HUES64 (cell line): ENCODE measurements around the gene FAH. TPM values are rescaled to one million over a fixed set of nuclear protein-coding genes. Genes with fewer than 3 reads are reported as not detected.
A peak's percentile ranks its signal among the peaks of the same experiment; 100 is the strongest.

Source experiments
- H3K27ac ChIP-seq: 2 replicates; pipeline ENCODE4 v1.7.0; 2013; ENCODE audit warnings: low read depth, low read length, inconsistent platforms
- H3K27me3 ChIP-seq: 2 replicates; pipeline ENCODE4 v1.6.1; 2013; ENCODE audit warnings: mild to moderate bottlenecking, low read length; ENCODE audit not compliant: insufficient read depth
- H3K36me3 ChIP-seq: 2 replicates; pipeline ENCODE4 v1.6.1; 2013; ENCODE audit warnings: mild to moderate bottlenecking, low read length; ENCODE audit not compliant: insufficient read depth
- H3K4me1 ChIP-seq: 2 replicates; pipeline ENCODE4 v1.6.1; 2013; ENCODE audit warnings: mild to moderate bottlenecking, low read length, moderate library complexity; ENCODE audit not compliant: insufficient read depth
- H3K4me3 ChIP-seq: 2 replicates; pipeline ENCODE4 v1.5.1; 2013; ENCODE audit warnings: mild to moderate bottlenecking, low read length, moderate library complexity
- H3K9ac ChIP-seq: 2 replicates; pipeline ENCODE4 v1.6.1; 2013; ENCODE audit warnings: mild to moderate bottlenecking, low read depth, low read length
- H3K9me3 ChIP-seq: 2 replicates; pipeline ENCODE4 v1.6.1; 2013; ENCODE audit warnings: low read depth, low read length; ENCODE audit not compliant: insufficient read depth
- WGBS: fragments of 150-250, 120-280 bp; methylation state at CpG from one replicate; pipeline ENCODE4 v1.1.7; 2013; ENCODE audit warnings: missing lambda C conversion rate; 5-methylcytosine and 5-hydroxymethylcytosine counted together
- polyA plus RNA-seq, 2 experiments: library from polyadenylated mRNA; stranded (reverse); fragments of 50-300 nt; gene quantifications; one replicate each; pipeline ENCODE4 v1.2.3, GENCODE V29; 2013

Gene FAH
- polyA plus RNA-seq (2013, experiment 1 of 2) = 12.6 TPM
- polyA plus RNA-seq (2013, experiment 2 of 2) = 13.8 TPM

GRCh38 chr15:80152896-80153876 lies at the start of gene FAH:
TSS of gene FAH (plus strand) at chr15:80152999. CDS start at chr15:80153055, 56 bp downstream.
- Histone ChIP-seq H3K4me1 (peaks cover 16% of the 10 kb centered on the region), H3K27ac (no peak within 1 kb of the TSS), H3K36me3 (0 out of 2 replicates have a peak, but pooled peaks cover 1% of the 10 kb centered on the region), H3K9me3 (no peaks in the 10 kb centered on the region), H3K4me3 (peak within 1 kb of the TSS; percentile 77), H3K9ac (peak within 1 kb of the TSS; percentile 59), H3K27me3 (peaks cover 9% of the 10 kb centered on the region; the same call in 1 of the 2 replicates)
- 4% methylated on average over 45 of the region's 45 CpGs for WGBS

DNA sequence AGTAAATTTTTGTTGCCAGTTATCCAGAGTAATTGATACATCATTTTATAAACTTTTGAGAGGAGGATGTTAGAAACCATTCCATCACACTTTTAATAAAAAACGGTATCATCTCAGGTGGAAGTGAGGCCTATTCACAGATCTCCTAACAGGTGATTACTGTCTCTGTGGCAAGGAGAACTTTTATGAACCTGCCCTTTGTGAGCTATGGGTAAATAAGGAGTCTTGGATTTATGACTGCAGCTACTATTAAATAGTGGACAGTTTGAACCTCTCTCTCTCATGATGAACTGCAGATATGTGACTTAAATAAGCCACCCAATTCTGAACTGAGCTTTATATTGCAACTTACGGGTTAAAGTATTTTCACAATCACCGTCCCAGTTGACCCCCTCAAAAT lies 47.6 kb upstream of the FAH start:
- Histone ChIP-seq H3K4me3 (no peak overlapping the region), H3K9me3 (no peaks in the 10 kb centered on the region), H3K9ac (no peak overlapping the region), H3K36me3 (no peaks in the 10 kb centered on the region; the same call in 1 of the 2 replicates), H3K27ac (no peak overlapping the region), H3K27me3 (no peaks in the 10 kb centered on the region), H3K4me1 (no peaks in the 10 kb centered on the region)
- WGBS = 96% methylated on average over 3 of the region's 3 CpGs

- Histone ChIP-seq H3K27ac (no peak overlapping the region), H3K9ac (no peak overlapping the region), H3K4me3 (no peak overlapping the region)
These were observed 47.2 kb upstream of the FAH start for GRCh38 chr15:80105595-80105994.

GRCh38 chr15:80106051-80106450 lies 46.7 kb upstream of the FAH start:
- no peaks in the 10 kb centered on the region for H3K27me3 ChIP-seq
- WGBS = 95% methylated on average over 4 of the region's 4 CpGs
- no peak overlapping the region for H3K27ac ChIP-seq
- no peaks in the 10 kb centered on the region for H3K9me3 ChIP-seq
- H3K4me3 ChIP-seq = no peak overlapping the region
- no peaks in the 10 kb centered on the region for H3K4me1 ChIP-seq
- H3K36me3 ChIP-seq = no peaks in the 10 kb centered on the region; the same call in 1 of the 2 replicates
- H3K9ac ChIP-seq = no peak overlapping the region

More at GRCh38 chr15:80105595-80105994, 47.2 kb upstream of the FAH start:
- Histone ChIP-seq H3K27me3 (no peaks in the 10 kb centered on the region), H3K4me1 (no peaks in the 10 kb centered on the region), H3K36me3 (no peaks in the 10 kb centered on the region; the same call in 1 of the 2 replicates), H3K9me3 (no peaks in the 10 kb centered on the region)
- WGBS = 80% methylated on average over 1 of the region's 1 CpG

- Histone ChIP-seq H3K4me3 (no peak overlapping the region), H3K9me3 (no peaks in the 10 kb centered on the region), H3K9ac (no peak overlapping the region), H3K27ac (no peak overlapping the region), H3K4me1 (no peaks in the 10 kb centered on the region), H3K36me3 (no peaks in the 10 kb centered on the region; the same call in 1 of the 2 replicates), H3K27me3 (no peaks in the 10 kb centered on the region)
- WGBS = 91% methylated on average over 5 of the region's 6 CpGs
These were observed 45.6 kb upstream of the FAH start for GRCh38 chr15:80107204-80107603.

DNA sequence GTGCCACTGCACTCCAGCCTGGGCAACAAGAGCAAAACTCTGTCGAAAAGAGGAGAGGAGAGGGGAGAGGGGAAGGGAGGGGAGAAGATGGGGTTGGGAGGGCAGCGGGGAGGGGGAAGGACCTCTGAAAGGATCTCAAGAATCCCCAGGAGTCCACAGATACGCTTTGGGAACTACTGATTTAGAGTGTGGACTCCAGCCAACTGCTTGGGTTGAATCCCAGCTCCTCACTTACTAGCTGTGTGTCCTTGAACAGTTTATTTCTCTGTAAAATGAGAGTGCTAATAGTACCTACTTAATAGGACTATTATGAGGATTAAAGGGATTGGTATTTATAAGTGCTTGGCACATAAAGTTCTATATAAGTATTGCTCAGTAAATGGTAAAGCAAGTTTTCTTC lies 45.0 kb upstream of the FAH start:
- WGBS = 82% methylated on average over 3 of the region's 3 CpGs
- Histone ChIP-seq H3K9ac (no peak overlapping the region), H3K27ac (no peak overlapping the region), H3K4me1 (no peaks in the 10 kb centered on the region), H3K9me3 (no peaks in the 10 kb centered on the region), H3K36me3 (no peaks in the 10 kb centered on the region; the same call in 1 of the 2 replicates), H3K27me3 (no peaks in the 10 kb centered on the region), H3K4me3 (no peak overlapping the region)

- Histone ChIP-seq H3K9ac (no peak overlapping the region), H3K4me3 (no peak overlapping the region), H3K27me3 (no peaks in the 10 kb centered on the region), H3K9me3 (no peaks in the 10 kb centered on the region), H3K4me1 (peaks cover 11% of the 10 kb centered on the region; the same call in 1 of the 2 replicates), H3K36me3 (no peaks in the 10 kb centered on the region), H3K27ac (no peak overlapping the region)
- 86% methylated on average over 3 of the region's 3 CpGs for WGBS
These were observed 43.4 kb upstream of the FAH start for GRCh38 chr15:80109388-80109787.

GRCh38 chr15:80110920-80111319 lies 41.9 kb upstream of the FAH start:
- Histone ChIP-seq H3K27ac (no peak overlapping the region), H3K9ac (no peak overlapping the region), H3K4me1 (peaks cover 12% of the 10 kb centered on the region; the same call in 1 of the 2 replicates), H3K4me3 (no peak overlapping the region), H3K27me3 (no peaks in the 10 kb centered on the region), H3K36me3 (no peaks in the 10 kb centered on the region), H3K9me3 (no peaks in the 10 kb centered on the region)

DNA sequence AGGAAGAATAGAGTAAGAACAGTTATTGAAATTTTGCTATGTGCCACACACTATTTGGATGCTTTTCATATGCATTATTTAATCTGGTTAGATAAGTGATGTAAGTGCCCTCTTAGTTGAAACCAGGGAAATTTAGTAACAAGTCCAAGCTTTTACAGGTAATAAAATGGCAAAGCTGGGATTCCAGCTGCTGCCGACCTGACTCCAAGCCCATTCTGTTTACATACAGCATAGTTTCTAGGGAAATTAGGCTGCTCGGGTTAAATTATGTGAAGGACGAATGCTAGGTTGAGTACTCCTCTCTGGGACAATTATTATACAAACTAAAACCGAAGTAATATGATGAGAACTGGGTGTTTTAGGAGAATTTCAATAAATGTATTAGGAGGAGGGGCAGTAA lies 38.7 kb upstream of the FAH start:
- H3K9me3 ChIP-seq = no peaks in the 10 kb centered on the region
- H3K4me1 ChIP-seq = peaks cover 12% of the 10 kb centered on the region; the same call in 1 of the 2 replicates
- H3K9ac ChIP-seq = no peak overlapping the region
- no peaks in the 10 kb centered on the region for H3K36me3 ChIP-seq
- no peak overlapping the region for H3K4me3 ChIP-seq
- no peak overlapping the region for H3K27ac ChIP-seq
- WGBS = 79% methylated on average over 2 of the region's 4 CpGs
- no peaks in the 10 kb centered on the region for H3K27me3 ChIP-seq

- H3K4me3 ChIP-seq = no peak overlapping the region
- peaks cover 1% of the 10 kb centered on the region; the same call in 1 of the 2 replicates for H3K36me3 ChIP-seq
- 100% methylated on average over 1 of the region's 1 CpG for WGBS
- H3K9me3 ChIP-seq = no peaks in the 10 kb centered on the region
- H3K9ac ChIP-seq = no peak overlapping the region
- peaks cover 12% of the 10 kb centered on the region; the same call in 1 of the 2 replicates for H3K4me1 ChIP-seq
- no peaks in the 10 kb centered on the region for H3K27me3 ChIP-seq
- no peak overlapping the region for H3K27ac ChIP-seq
These were observed 37.8 kb upstream of the FAH start for GRCh38 chr15:80115021-80115420.

- Histone ChIP-seq H3K9ac (no peak overlapping the region), H3K9me3 (no peaks in the 10 kb centered on the region), H3K27me3 (no peaks in the 10 kb centered on the region), H3K4me1 (peaks cover 6% of the 10 kb centered on the region; the same call in 1 of the 2 replicates), H3K4me3 (no peak overlapping the region), H3K27ac (no peak overlapping the region), H3K36me3 (peaks cover 40% of the 10 kb centered on the region)
- 92% methylated on average over 2 of the region's 2 CpGs for WGBS
These were observed 33.8 kb upstream of the FAH start for GRCh38 chr15:80118956-80119355.
